Right ventricle myocardium superior (tissue), 1 donor: ENCODE measurements around the gene TEKT3. TPM values are rescaled to one million over a fixed set of nuclear protein-coding genes. Genes with fewer than 3 reads are reported as not detected.

Experiments
- ATAC-seq: fragments of 200-7000 bp; cut with Tn5 transposase; one replicate; pipeline ENCODE4 v1.9.1; 2020; ENCODE audit warnings: mild to moderate bottlenecking; ENCODE audit not compliant: poor library complexity
- DNase-seq: peaks from one replicate; pipeline ENCODE4 v3.0.0-alpha.2; 2020
- intact Hi-C: fragments of 100-400 bp; cut with DNase I; formaldehyde crosslinking; loops from one replicate; pipeline ENCODE4 v1.11.2; 2022
- total RNA-seq: library from RNA; stranded (reverse); fragmentation: NEBNext Ultra II Directional; extraction: Animal tissue kit (Norgen Biotek cat#: 25700); gene quantifications from one replicate; pipeline ENCODE4 v1.2.1, GENCODE V29; 2021
- donor health status: DM: no; HTN: yes; CAD: no; lungs with severe emphysema.

The TEKT3 gene
- total RNA-seq, 1 donor from 2014 or later, result 0.43 TPM

- DNase-seq (no peak), ATAC-seq (no peak)
- intact Hi-C loops, result no loop called here
Measured at GRCh38 chr17:15307710-15308111, 33.7 kb downstream of the TEKT3 start.

DNA sequence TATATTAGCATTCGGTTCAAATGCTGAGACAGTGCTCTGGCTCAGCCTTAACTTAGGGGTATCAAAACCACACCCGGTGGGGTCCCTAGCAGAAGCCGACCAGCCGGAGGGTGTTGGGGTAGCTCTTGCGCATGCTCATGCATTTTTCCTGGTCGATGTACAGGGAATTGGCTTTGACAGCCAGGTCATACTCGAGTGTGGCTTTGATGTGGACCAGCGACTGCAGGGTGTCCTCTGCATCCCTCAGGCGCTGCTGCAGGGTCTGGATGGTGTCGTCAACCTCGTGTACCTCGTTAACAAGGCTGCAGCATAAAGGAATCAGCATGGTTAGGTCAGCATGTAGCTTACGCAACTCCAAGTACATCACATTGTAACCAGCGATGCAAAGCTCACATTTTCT lies 37.5 kb downstream of the TEKT3 start:
- DNase-seq (no peak), ATAC-seq (no peak)
- intact Hi-C loops, result no loop called here

DNA sequence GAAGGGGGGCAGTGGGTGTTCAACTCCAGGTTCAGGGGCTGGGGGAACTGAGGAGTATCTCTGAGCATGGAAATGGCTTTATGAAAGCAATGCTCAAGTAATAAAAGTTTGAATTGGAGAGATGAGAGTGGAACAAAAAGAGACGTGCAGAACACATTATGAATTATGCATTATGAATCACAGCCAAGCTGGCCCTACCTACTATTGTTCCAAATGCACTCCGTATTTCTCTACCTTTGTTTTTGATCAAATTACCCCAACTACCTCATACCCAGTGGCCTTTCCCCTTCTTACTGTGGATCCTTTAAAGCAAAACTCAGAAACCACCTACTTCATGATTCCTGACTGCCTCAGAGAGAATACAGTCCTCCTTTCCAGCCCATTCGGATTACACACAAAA lies 38.1 kb downstream of the TEKT3 start:
- DNase-seq (no peak), ATAC-seq (no peak)
- intact Hi-C loops, result no loop called here

GRCh38 chr17:15301845-15302244 lies 39.6 kb downstream of the TEKT3 start:
- DNase-seq (no peak), ATAC-seq (no peak)
- intact Hi-C loops, result no loop called here

- intact Hi-C loops, result no loop called here
- no peak for ATAC-seq
- no peak for DNase-seq
Measured at GRCh38 chr17:15298176-15298575, 43.2 kb downstream of the TEKT3 start.

- intact Hi-C loops, result no loop called here
- no peak for DNase-seq
- peak; percentile 44 for ATAC-seq
Measured at GRCh38 chr17:15293558-15293957, 47.8 kb downstream of the TEKT3 start.

GRCh38 chr17:15291674-15292361 lies 49.6 kb downstream of the TEKT3 start:
- ATAC-seq, result peak; percentile 82
- no peak for DNase-seq

GRCh38 chr17:15290605-15291004 lies 50.8 kb downstream of the TEKT3 start:
- ATAC-seq, result no peak
- no peak for DNase-seq
- intact Hi-C loops, result no loop called here

More at GRCh38 chr17:15291674-15292361, 49.6 kb downstream of the TEKT3 start:
- intact Hi-C loops, result no loop called here

- ATAC-seq (no peak), DNase-seq (no peak)
- intact Hi-C loops, result no loop called here
Measured at GRCh38 chr17:15289285-15290183, 51.9 kb downstream of the TEKT3 start.

- no peak for ATAC-seq
- DNase-seq, result no peak
- intact Hi-C loops, result no loop called here
Measured at GRCh38 chr17:15288859-15289258, 52.5 kb downstream of the TEKT3 start.

DNA sequence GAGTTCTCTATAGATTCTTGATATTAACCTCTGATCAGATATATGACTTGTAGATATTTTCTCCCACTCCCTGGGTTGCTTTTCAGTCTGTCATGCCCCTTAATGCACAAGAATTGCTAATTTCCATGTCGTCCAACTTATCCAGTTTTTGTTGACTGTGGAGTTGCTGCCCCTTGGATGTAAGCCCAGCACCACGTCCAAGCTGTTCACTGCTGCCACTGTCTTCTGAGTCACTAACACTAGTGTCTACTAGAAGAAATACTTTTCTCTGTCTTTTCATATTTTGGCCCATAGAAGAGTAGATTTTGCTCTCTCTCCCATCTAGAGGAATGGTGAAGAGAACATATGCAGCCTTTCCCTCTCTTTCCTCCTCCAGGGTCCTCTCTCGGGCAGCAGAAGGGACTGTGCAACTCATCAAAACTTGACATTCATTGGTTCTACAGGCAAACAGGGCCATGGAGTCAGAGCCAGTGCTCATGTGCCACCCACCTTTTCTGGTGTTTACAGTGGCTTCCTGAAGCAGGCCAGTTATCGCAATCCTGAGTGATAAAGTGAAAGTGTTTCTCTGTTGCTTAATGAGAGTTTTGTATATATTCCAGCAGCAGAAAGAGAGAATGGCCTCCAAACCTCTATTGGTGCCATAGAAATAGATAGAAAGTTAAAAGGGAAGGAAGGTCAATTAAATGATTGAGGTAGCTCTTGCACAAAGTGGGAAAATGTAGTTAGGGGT lies 53.7 kb downstream of the TEKT3 start:
- intact Hi-C loops, result no loop called here
- ATAC-seq, result no peak
- DNase-seq, result no peak

- ATAC-seq, result no peak
- intact Hi-C loops, result no loop called here
- DNase-seq, result no peak
Measured at GRCh38 chr17:15285466-15285865, 55.9 kb downstream of the TEKT3 start.

- ATAC-seq (no peak), DNase-seq (no peak)
- intact Hi-C loops, result no loop called here
Measured at GRCh38 chr17:15284537-15284936, 56.9 kb downstream of the TEKT3 start.

- intact Hi-C loops, result no loop called here
- ATAC-seq, result no peak
- no peak for DNase-seq
Measured at GRCh38 chr17:15284107-15284506, 57.3 kb downstream of the TEKT3 start.

GRCh38 chr17:15281909-15282308 lies 59.5 kb downstream of the TEKT3 start:
- no peak for ATAC-seq
- intact Hi-C loops, result no loop called here
- DNase-seq, result no peak

DNA sequence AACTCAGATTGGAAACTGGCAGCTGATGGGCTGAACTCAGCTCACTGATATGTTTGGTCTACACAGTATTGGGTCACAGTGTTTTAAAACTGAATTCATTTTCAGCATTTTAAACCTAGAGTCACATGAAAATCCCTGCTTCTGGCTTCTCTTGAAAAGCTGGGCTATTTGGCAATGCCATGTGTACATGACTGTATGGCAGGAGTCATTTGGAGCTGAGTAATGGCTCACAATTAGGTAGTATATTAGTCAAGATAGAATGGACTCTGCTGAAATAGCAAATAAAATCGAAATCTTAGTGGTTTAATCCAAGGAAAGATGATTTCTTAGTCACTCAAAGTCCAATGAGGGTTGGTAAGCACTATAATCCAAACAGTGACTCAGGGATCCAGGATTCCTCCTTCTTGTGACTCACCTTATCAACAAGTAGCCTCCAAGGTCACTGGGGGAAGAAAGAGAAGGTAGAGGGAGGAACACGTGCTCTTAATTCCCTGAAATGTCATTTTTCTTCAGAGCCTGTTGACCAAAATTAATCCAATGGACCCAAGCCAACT lies 62.4 kb downstream of the TEKT3 start:
- no peak for ATAC-seq
- DNase-seq, result no peak
- intact Hi-C loops, result no loop called here

GRCh38 chr17:15278380-15278779 lies 63.0 kb downstream of the TEKT3 start:
- ATAC-seq (no peak), DNase-seq (no peak)
- intact Hi-C loops, result no loop called here

GRCh38 chr17:15274017-15274416 lies 67.4 kb downstream of the TEKT3 start:
- DNase-seq, result no peak
- intact Hi-C loops, result no loop called here
- no peak for ATAC-seq

DNA sequence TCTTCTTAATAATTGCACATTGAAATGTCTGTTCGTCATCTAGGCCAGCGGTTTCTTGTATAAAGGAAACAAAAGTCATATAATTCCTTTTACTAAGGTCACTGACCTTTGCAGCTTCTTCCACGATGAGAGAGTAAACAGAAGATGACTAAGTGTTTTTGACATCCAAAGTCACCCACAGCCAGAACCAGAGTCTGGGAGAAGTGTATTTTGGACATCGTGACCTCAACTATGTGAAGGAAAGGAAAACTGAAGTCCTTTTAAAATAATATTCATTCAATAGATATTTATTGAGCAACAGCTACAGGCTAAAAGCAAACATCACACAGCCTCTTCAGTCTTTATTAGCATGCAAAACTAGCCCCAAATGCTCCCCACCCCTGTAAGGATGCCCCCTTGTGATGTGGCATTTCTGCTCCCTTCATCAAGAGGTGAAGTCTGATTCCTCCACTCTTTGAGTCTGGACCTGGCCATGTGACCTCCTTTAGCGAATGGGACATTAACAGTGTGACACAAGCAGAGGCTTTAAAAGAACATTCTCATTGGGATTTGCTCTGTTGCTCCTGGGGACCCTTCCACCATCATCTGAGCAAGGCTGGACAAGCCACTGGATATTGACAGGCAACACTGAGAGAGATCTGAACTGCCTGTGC lies 68.1 kb downstream of the TEKT3 start:
- intact Hi-C loops, result no loop called here
- no peak for ATAC-seq
- DNase-seq, result no peak
